H1 (cell line): ENCODE results near the gene CS.
"Not testable (repeated sequence)": the region's sequence is repeated elsewhere in the genome, so short reads cannot be mapped to it uniquely, and the experiment has no call there.

Experiments
- JUND ChIP-seq: IDR thresholded peaks from 2 replicates; pipeline ENCODE4 v1.6.1; 2011; ENCODE audit warnings: mild to moderate bottlenecking, improper control_type of control experiment, low read length
- POLR2A ChIP-seq, 2 experiments: IDR thresholded peaks; 1 replicate in 1 of 2; 2 replicates in 1 of 2; pipeline ENCODE4 v1.6.1; 2011; ENCODE audit warnings: low read depth in 2 of 2, low read length in 2 of 2, mild to moderate bottlenecking in 2 of 2; ENCODE audit errors: control extremely low read depth in 1 of 2
- TF ChIP-seq, protein P1 (sequence below): IDR thresholded peaks from 2 replicates; pipeline ENCODE4 v1.6.1; 2011; ENCODE audit warnings: low read depth, mild to moderate bottlenecking, low read length; ENCODE audit not compliant: insufficient read depth

DNA sequence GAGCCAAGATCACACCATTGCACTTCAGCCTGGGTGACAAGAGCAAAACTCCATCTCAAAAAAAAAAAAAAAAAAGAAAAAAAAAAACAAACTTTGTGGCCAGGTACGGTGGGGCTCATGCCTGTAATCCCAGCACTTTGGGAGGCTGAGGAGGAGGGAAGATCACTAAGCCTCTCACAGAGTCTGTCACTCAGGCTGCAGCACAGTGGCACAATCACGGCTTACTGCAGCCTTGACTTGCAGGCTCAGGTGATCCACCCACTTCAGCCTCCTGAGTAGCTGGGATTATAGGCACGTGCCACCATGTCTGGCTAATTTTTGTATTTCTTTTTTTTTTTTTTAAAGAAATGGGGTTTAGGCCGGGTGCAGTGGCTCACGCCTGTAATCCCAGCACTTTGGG is 15.9 kb downstream of the CS start:
- TF ChIP-seq POLR2A (IDR thresholded peaks at IDR 0.05; ENCODE audit: control extremely low read depth in 1 of 2, low read depth in 2 of 2, low read length in 2 of 2); JUND: not testable (repeated sequence)
- TF ChIP-seq, protein P1, sequence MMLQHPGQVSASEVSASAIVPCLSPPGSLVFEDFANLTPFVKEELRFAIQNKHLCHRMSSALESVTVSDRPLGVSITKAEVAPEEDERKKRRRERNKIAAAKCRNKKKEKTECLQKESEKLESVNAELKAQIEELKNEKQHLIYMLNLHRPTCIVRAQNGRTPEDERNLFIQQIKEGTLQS, result not testable (repeated sequence)
